HepG2 (cell line): Measurements from ENCODE around the gene PLET1. TPM values are rescaled to one million over a fixed set of nuclear protein-coding genes. Genes with fewer than 3 reads are reported as not detected.

Source experiments
- ADNP ChIP-seq: sonication (generic); formaldehyde crosslinking; IDR thresholded peaks from 2 replicates; pipeline ENCODE4 v1.4.0; 2020; ENCODE audit warnings: missing genetic modification reagents
- CREB3 ChIP-seq: sonication (generic); formaldehyde crosslinking; IDR thresholded peaks from 2 replicates; pipeline ENCODE4 v1.5.0; 2020; ENCODE audit warnings: missing genetic modification reagents
- DRAP1 ChIP-seq: IDR thresholded peaks from 2 replicates; pipeline ENCODE4 v1.6.1; 2016; ENCODE audit warnings: missing genetic modification reagents, missing compliant biosample characterization
- FOXC1 ChIP-seq: sonication (generic); formaldehyde crosslinking; IDR thresholded peaks from 2 replicates; pipeline ENCODE4 v1.8.0; 2022; ENCODE audit warnings: mild to moderate bottlenecking, missing genetic modification reagents, borderline replicate concordance
- HES4 ChIP-seq: sonication (generic); formaldehyde crosslinking; IDR thresholded peaks from 2 replicates; pipeline ENCODE4 v1.9.0; 2021; ENCODE audit warnings: mild to moderate bottlenecking, missing genetic modification reagents, borderline replicate concordance
- ISX ChIP-seq: sonication (generic); formaldehyde crosslinking; conservative IDR thresholded peaks from 2 replicates; pipeline ENCODE4 v1.5.0; 2020; ENCODE audit warnings: missing genetic modification reagents
- JUND ChIP-seq: sonication (generic); formaldehyde crosslinking; IDR thresholded peaks from 2 replicates; pipeline ENCODE4 v1.8.0; 2022; ENCODE audit warnings: mild to moderate bottlenecking, missing genetic modification reagents
- MTERF4 ChIP-seq: sonication (generic); formaldehyde crosslinking; IDR thresholded peaks from 2 replicates; pipeline ENCODE4 v1.8.0; 2023; ENCODE audit warnings: mild to moderate bottlenecking, missing genetic modification reagents
- NFKB2 ChIP-seq: sonication (generic); formaldehyde crosslinking; IDR thresholded peaks from 2 replicates; pipeline ENCODE4 v1.4.0; 2020; ENCODE audit warnings: missing genetic modification reagents, borderline replicate concordance
- POLR2AphosphoS5 ChIP-seq: IDR thresholded peaks from 2 replicates; pipeline ENCODE4 v1.6.1; 2012; ENCODE audit warnings: low read depth, low read length
- RBM39 ChIP-seq: fragments of 200-400 bp; formaldehyde crosslinking; IDR thresholded peaks from one replicate; pipeline ENCODE4 v1.6.1; 2018; ENCODE audit warnings: antibody characterized with exemption, mild to moderate bottlenecking, low read depth, low read length; ENCODE audit not compliant: poor library complexity, severe bottlenecking
- RFXANK ChIP-seq: IDR thresholded peaks from 2 replicates; pipeline ENCODE4 v1.6.1; 2016
- SPEN ChIP-seq: sonication (generic); formaldehyde crosslinking; IDR thresholded peaks from 2 replicates; pipeline ENCODE4 v1.5.1; 2020; ENCODE audit warnings: low read depth, mild to moderate bottlenecking, missing genetic modification reagents
- SRF ChIP-seq: IDR thresholded peaks from 2 replicates; pipeline ENCODE4 v1.6.1; 2011; ENCODE audit warnings: mild to moderate bottlenecking, low read depth, low read length, moderate library complexity
- SRY ChIP-seq: sonication (generic); formaldehyde crosslinking; IDR thresholded peaks from 2 replicates; pipeline ENCODE4 v1.8.0; 2022; ENCODE audit warnings: mild to moderate bottlenecking, missing genetic modification reagents
- STAG1 ChIP-seq: sonication (generic); formaldehyde crosslinking; IDR thresholded peaks from 2 replicates; pipeline ENCODE4 v1.4.0; 2020; ENCODE audit warnings: missing genetic modification reagents
- ZMYM2 ChIP-seq: sonication (generic); formaldehyde crosslinking; IDR thresholded peaks from 2 replicates; pipeline ENCODE4 v1.8.0; 2022; ENCODE audit warnings: mild to moderate bottlenecking, missing genetic modification reagents
- ZNF17 ChIP-seq: sonication (generic); formaldehyde crosslinking; IDR thresholded peaks from 2 replicates; pipeline ENCODE4 v1.5.0; 2020; ENCODE audit warnings: mild to moderate bottlenecking, missing genetic modification reagents
- ZNF547 ChIP-seq: sonication (generic); formaldehyde crosslinking; IDR thresholded peaks from 2 replicates; pipeline ENCODE4 v1.5.1; 2020; ENCODE audit warnings: mild to moderate bottlenecking, missing genetic modification reagents
- ZNF646 ChIP-seq: sonication (generic); formaldehyde crosslinking; IDR thresholded peaks from 2 replicates; pipeline ENCODE4 v1.9.0; 2021; ENCODE audit warnings: mild to moderate bottlenecking, missing genetic modification reagents
- ZNF691 ChIP-seq: sonication (generic); formaldehyde crosslinking; IDR thresholded peaks from 2 replicates; pipeline ENCODE4 v1.4.0; 2020; ENCODE audit warnings: missing genetic modification reagents, low read depth, mild to moderate bottlenecking, borderline replicate concordance
- ZNF878 ChIP-seq: sonication (generic); formaldehyde crosslinking; IDR thresholded peaks from 2 replicates; pipeline ENCODE4 v1.8.1; 2023; ENCODE audit warnings: mild to moderate bottlenecking, missing genetic modification reagents, moderate library complexity
- ZNF883 ChIP-seq: sonication (generic); formaldehyde crosslinking; IDR thresholded peaks from 2 replicates; pipeline ENCODE4 v1.5.1; 2020; ENCODE audit warnings: mild to moderate bottlenecking, missing genetic modification reagents; ENCODE audit errors: not compliant biosample characterization
- polyA plus RNA-seq, 8 experiments: library from polyadenylated mRNA; depleted of rRNA in 3 of 8; stranded (reverse) in 7 of 8; unstranded in 1 of 8; fragments of >200 nt; fragmentation: Illumina TruSeq in 4 of 8; extraction: Trizol in 4 of 8; gene quantifications; 2 replicates each; pipeline versions ENCODE4 v1.2.1 to v1.2.3, GENCODE V29; 2011 to 2016; ENCODE audit warnings: low read depth in 4 of 8, missing spikeins in 1 of 8, mixed read lengths in 1 of 8; ENCODE audit not compliant: insufficient read depth in 1 of 8
- total RNA-seq, 5 experiments: library from RNA; depleted of rRNA; stranded (reverse); fragments of >200 nt; fragmentation: Illumina TruSeq; extraction: Trizol; gene quantifications; 2 replicates each; pipeline ENCODE4 v1.2.3, GENCODE V29; 2016; ENCODE audit warnings: low read depth in 1 of 5

Gene PLET1
- total and polyA plus RNA-seq, 2 of the 13 experiments (the other 11 are each of a cell fraction or from before 2014, with no cell fraction given) = not detected

GRCh38 chr11:112279901-112280267, 19.2 kb upstream of the PLET1 start (continued):
- TF ChIP-seq ZNF646 (CRISPR knock-in tag) = no peak
- no peak for TF ChIP-seq DRAP1 (CRISPR knock-in tag)
- TF ChIP-seq FOXC1 (CRISPR knock-in tag) = no peak
- no peak for TF ChIP-seq SRF
- no peak for TF ChIP-seq HES4 (CRISPR knock-in tag)
- TF ChIP-seq MTERF4 (CRISPR knock-in tag) = no peak
- no peak for TF ChIP-seq RBM39
- TF ChIP-seq ZMYM2 (CRISPR knock-in tag) = no peak
- TF ChIP-seq NFKB2 = no peak
- TF ChIP-seq ISX (CRISPR knock-in tag) = no peak
- 0 out of 2 replicates have a peak, but pooled peaks have one; percentile 23 for TF ChIP-seq SPEN (CRISPR knock-in tag)
- no peak for TF ChIP-seq ZNF883 (CRISPR knock-in tag)
- no peak for TF ChIP-seq POLR2AphosphoS5
- no peak for TF ChIP-seq ADNP
- TF ChIP-seq ZNF547 = no peak
- TF ChIP-seq ZNF17 (CRISPR knock-in tag) = no peak
- TF ChIP-seq ZNF878 (CRISPR knock-in tag) = no peak
- no peak for TF ChIP-seq ZNF691 (CRISPR knock-in tag)
- TF ChIP-seq RFXANK (CRISPR knock-in tag) = no peak
- TF ChIP-seq STAG1 (CRISPR knock-in tag) = peak; percentile 74
- no peak for TF ChIP-seq JUND
- no peak for TF ChIP-seq SRY (CRISPR knock-in tag)
- no peak for TF ChIP-seq CREB3 (CRISPR knock-in tag)
